SK-N-MC (cell line): ENCODE measurements around the gene VAPA.
A peak's percentile ranks its signal among the peaks of the same experiment; 100 is the strongest.

Experiments used
- DNase-seq: peaks from one replicate; pipeline ENCODE4 v3.0.0-alpha.2; 2011; ENCODE audit warnings: low read depth, low spot score
- H3K27ac ChIP-seq: fragments of 200-600 bp; sonication (generic); 2 replicates; pipeline ENCODE4 v1.5.1; 2016; ENCODE audit warnings: mixed run types
- H3K36me3 ChIP-seq: fragments of 200-600 bp; sonication (generic); 2 replicates; pipeline ENCODE4 v1.6.1; 2017; ENCODE audit warnings: antibody characterized with exemption, low read length, mixed read lengths; ENCODE audit not compliant: insufficient read depth
- H3K4me3 ChIP-seq: fragments of 200-600 bp; sonication (generic); 2 replicates; pipeline ENCODE4 v1.5.1; 2016
- H3K9ac ChIP-seq: fragments of 200-600 bp; sonication (generic); 2 replicates; pipeline ENCODE4 v1.8.0; 2017; ENCODE audit warnings: mixed run types, mixed read lengths; ENCODE audit not compliant: insufficient read length
- H3K9me3 ChIP-seq: fragments of 200-600 bp; sonication (generic); 2 replicates; pipeline ENCODE4 v1.6.1; 2017; ENCODE audit warnings: low read depth, mild to moderate bottlenecking, antibody characterized with exemption, low read length, moderate library complexity, mixed read lengths
- EZH2 ChIP-seq: fragments of 200-600 bp; sonication (generic); IDR thresholded peaks from one replicate; pipeline ENCODE4 v1.6.1; 2017; ENCODE audit warnings: antibody characterized with exemption
- FOXP2 ChIP-seq: optimal IDR thresholded peaks from 2 replicates; pipeline ENCODE3; 2011; ENCODE audit warnings: mild to moderate bottlenecking, moderate library complexity; ENCODE audit not compliant: insufficient read depth; ENCODE audit errors: extremely low read length, control extremely low read depth
- POLR2AphosphoS5 ChIP-seq: IDR thresholded peaks from 2 replicates; pipeline ENCODE4 v1.6.1; 2012; ENCODE audit warnings: mild to moderate bottlenecking, low read depth, low read length, borderline replicate concordance

The VAPA gene

GRCh38 chr18:9925369-9925768, 11.6 kb downstream of the VAPA start:
- no peak overlapping the region for H3K4me3 ChIP-seq
- no peak overlapping the region for H3K27ac ChIP-seq
- no peak for DNase-seq
- H3K9me3 ChIP-seq = no peaks in the 10 kb centered on the region
- TF ChIP-seq EZH2 = no peak
- TF ChIP-seq POLR2AphosphoS5 = no peak
- no peak for TF ChIP-seq FOXP2
- no peak overlapping the region for H3K9ac ChIP-seq
- 0 out of 2 replicates have a peak, but pooled peaks cover 4% of the 10 kb centered on the region for H3K36me3 ChIP-seq

GRCh38 chr18:9925795-9926194, 12.0 kb downstream of the VAPA start:
- Histone ChIP-seq H3K9me3 (no peaks in the 10 kb centered on the region), H3K27ac (no peak overlapping the region), H3K9ac (no peak overlapping the region), H3K4me3 (no peak overlapping the region), H3K36me3 (0 out of 2 replicates have a peak, but pooled peaks cover 4% of the 10 kb centered on the region)
- TF ChIP-seq FOXP2 (no peak), POLR2AphosphoS5 (no peak), EZH2 (no peak)
- DNase-seq = no peak

- H3K4me3 ChIP-seq = no peak overlapping the region
- no peaks in the 10 kb centered on the region for H3K9me3 ChIP-seq
- TF ChIP-seq EZH2 (no peak), FOXP2 (no peak), POLR2AphosphoS5 (no peak)
- no peak overlapping the region for H3K9ac ChIP-seq
- DNase-seq = no peak
- no peak overlapping the region for H3K27ac ChIP-seq
- H3K36me3 ChIP-seq = peaks cover 7% of the 10 kb centered on the region; the same call in 1 of the 2 replicates
Observed at GRCh38 chr18:9926223-9926894, 12.5 kb downstream of the VAPA start.

GRCh38 chr18:9926977-9927376, 13.2 kb downstream of the VAPA start:
- peaks cover 13% of the 10 kb centered on the region for H3K36me3 ChIP-seq
- H3K9me3 ChIP-seq = no peaks in the 10 kb centered on the region
- no peak overlapping the region for H3K4me3 ChIP-seq
- H3K27ac ChIP-seq = 0 out of 2 replicates have a peak overlapping the region, but pooled peaks have one; percentile 58
- TF ChIP-seq FOXP2 (no peak), EZH2 (no peak), POLR2AphosphoS5 (no peak)
- no peak for DNase-seq
- H3K9ac ChIP-seq = no peak overlapping the region

GRCh38 chr18:9927392-9928063, 13.7 kb downstream of the VAPA start:
- H3K9ac ChIP-seq = no peak overlapping the region
- H3K4me3 ChIP-seq = no peak overlapping the region
- peak overlapping the region; percentile 58; the same call in 1 of the 2 replicates for H3K27ac ChIP-seq
- peaks cover 18% of the 10 kb centered on the region for H3K36me3 ChIP-seq
- no peak for TF ChIP-seq POLR2AphosphoS5
- no peak for TF ChIP-seq FOXP2
- no peak for TF ChIP-seq EZH2
- H3K9me3 ChIP-seq = no peaks in the 10 kb centered on the region
- DNase-seq = no peak

- H3K9me3 ChIP-seq = no peaks in the 10 kb centered on the region
- no peak overlapping the region for H3K9ac ChIP-seq
- H3K27ac ChIP-seq = no peak overlapping the region
Observed at GRCh38 chr18:9928646-9929259, 14.9 kb downstream of the VAPA start.

GRCh38 chr18:9930299-9930884, 16.6 kb downstream of the VAPA start:
- H3K9me3 ChIP-seq = no peaks in the 10 kb centered on the region
- H3K36me3 ChIP-seq = peaks cover 32% of the 10 kb centered on the region
- TF ChIP-seq EZH2 (no peak), POLR2AphosphoS5 (no peak), FOXP2 (no peak)
- H3K27ac ChIP-seq = peak overlapping the region; percentile 63; the same call in 1 of the 2 replicates
- no peak for DNase-seq
- no peak overlapping the region for H3K9ac ChIP-seq
- no peak overlapping the region for H3K4me3 ChIP-seq

More at GRCh38 chr18:9928646-9929259, 14.9 kb downstream of the VAPA start:
- H3K4me3 ChIP-seq = no peak overlapping the region
- H3K36me3 ChIP-seq = peaks cover 28% of the 10 kb centered on the region
- no peak for DNase-seq
- TF ChIP-seq FOXP2 (no peak), EZH2 (no peak), POLR2AphosphoS5 (no peak)

- no peaks in the 10 kb centered on the region for H3K9me3 ChIP-seq
- peaks cover 39% of the 10 kb centered on the region for H3K36me3 ChIP-seq
- no peak overlapping the region for H3K9ac ChIP-seq
- H3K27ac ChIP-seq = peak overlapping the region; percentile 63; the same call in 1 of the 2 replicates
- no peak for DNase-seq
- TF ChIP-seq POLR2AphosphoS5 = no peak
- no peak for TF ChIP-seq EZH2
- no peak for TF ChIP-seq FOXP2
- no peak overlapping the region for H3K4me3 ChIP-seq
Observed at GRCh38 chr18:9931146-9931545, 17.3 kb downstream of the VAPA start.
